Measurements from ENCODE around the gene GNAO1.

Gene GNAO1

GRCh38 chr16:56241596-56241995 lies 50.3 kb downstream of the GNAO1 start:
- ChIA-PET CTCF (interaction anchor here (0.7 kb wide), 1 partner anchor 20 kb away, joined by 3 read pairs; no protein-coding TSS in a partner anchor), POLR2A (ENCODE audit: low non-redundant PET) (no interaction called here)

GRCh38 chr16:56242740-56243139 lies 51.5 kb downstream of the GNAO1 start:
- no peak for DNase-seq (ENCODE audit: low spot score)
- TF ChIP-seq CTCF (conservative IDR thresholded peaks at IDR 0.05; ENCODE audit: low read depth), result no peak
- no peak overlapping the region for H3K27ac ChIP-seq
- ChIA-PET POLR2A (ENCODE audit: low non-redundant PET) (no interaction called here), CTCF (no interaction called here)

More at GRCh38 chr16:56241596-56241995, 50.3 kb downstream of the GNAO1 start:
- no peak overlapping the region for H3K27ac ChIP-seq
- DNase-seq (ENCODE audit: low spot score), result no peak
- TF ChIP-seq CTCF (conservative IDR thresholded peaks at IDR 0.05; ENCODE audit: low read depth), result no peak

GRCh38 chr16:56244612-56245011 lies 53.3 kb downstream of the GNAO1 start:
- DNase-seq (ENCODE audit: low spot score), result no peak
- no peak overlapping the region for H3K27ac ChIP-seq
- CTCF ChIA-PET, result interaction anchor here (0.6 kb wide), 1 partner anchor 71 kb away, joined by 5 read pairs; no protein-coding TSS in a partner anchor
- no peak for TF ChIP-seq CTCF (conservative IDR thresholded peaks at IDR 0.05; ENCODE audit: low read depth)
- POLR2A ChIA-PET (ENCODE audit: low non-redundant PET), result interaction anchor here (0.6 kb wide), 1 partner anchor 159 kb away, joined by 3 read pairs; no protein-coding TSS in a partner anchor

GRCh38 chr16:56245197-56245596 lies 53.9 kb downstream of the GNAO1 start:
- CTCF ChIA-PET, result interaction anchor here (0.6 kb wide), 1 partner anchor 71 kb away, joined by 5 read pairs; no protein-coding TSS in a partner anchor
- POLR2A ChIA-PET (ENCODE audit: low non-redundant PET), result no interaction called here
- no peak overlapping the region for H3K27ac ChIP-seq
- peak; percentile 66 for DNase-seq (ENCODE audit: low spot score)
- no peak for TF ChIP-seq CTCF (conservative IDR thresholded peaks at IDR 0.05; ENCODE audit: low read depth)

- no peak for TF ChIP-seq CTCF (conservative IDR thresholded peaks at IDR 0.05; ENCODE audit: low read depth)
- ChIA-PET CTCF (interaction anchor here (0.6 kb wide), 2 partner anchors 53 to 1688 kb away, joined by 3 read pairs; no protein-coding TSS in a partner anchor), POLR2A (ENCODE audit: low non-redundant PET) (no interaction called here)
- H3K27ac ChIP-seq, result no peak overlapping the region
- peak; percentile 79 for DNase-seq (ENCODE audit: low spot score)
These were observed 54.9 kb downstream of the GNAO1 start for GRCh38 chr16:56246051-56246817.

GRCh38 chr16:56247018-56247417 lies 55.7 kb downstream of the GNAO1 start:
- H3K27ac ChIP-seq, result no peak overlapping the region
- TF ChIP-seq CTCF (conservative IDR thresholded peaks at IDR 0.05; ENCODE audit: low read depth), result no peak
- POLR2A ChIA-PET (ENCODE audit: low non-redundant PET), result no interaction called here
- no peak for DNase-seq (ENCODE audit: low spot score)
- CTCF ChIA-PET, result interaction anchor here (0.7 kb wide), 1 partner anchor 1725 kb away, joined by 7 read pairs; no protein-coding TSS in a partner anchor

Measured in RWPE1 (cell line).